Pulmonary artery endothelial cell (primary cell): Measurements from ENCODE around the gene PSRC1. TPM values are rescaled to one million over a fixed set of nuclear protein-coding genes. Genes with fewer than 3 reads are reported as not detected.
"Not testable (repeated sequence)": the region's sequence is repeated elsewhere in the genome, so short reads cannot be mapped to it uniquely, and the experiment has no call there.

ENCODE experiments used
- DNase-seq: peaks from one replicate; pipeline ENCODE4 v3.0.0-alpha.2; 2011; ENCODE audit warnings: low read depth, low spot score
- total RNA-seq: library from RNA; depleted of rRNA; stranded (reverse); fragments of >200 nt; gene quantifications from 2 replicates; pipeline ENCODE4 v1.2.3, GENCODE V29; 2014

The PSRC1 gene
- 5.5 and 12.8 TPM in 2 replicates for total RNA-seq

GRCh38 chr1:109282952-109283747 lies at the start of gene PSRC1:
Gene PSRC1 (minus strand): TSS chr1:109283145.
- peak; percentile 66 for DNase-seq

GRCh38 chr1:109331113-109331512 lies 48.2 kb upstream of the PSRC1 start:
- DNase-seq = no peak

GRCh38 chr1:109327285-109327684 lies 44.3 kb upstream of the PSRC1 start:
- no peak for DNase-seq

- DNase-seq = no peak
Observed at GRCh38 chr1:109322974-109323373, 40.0 kb upstream of the PSRC1 start.

GRCh38 chr1:109319114-109319513 lies 36.2 kb upstream of the PSRC1 start:
- no peak for DNase-seq

GRCh38 chr1:109316506-109316905 lies 33.6 kb upstream of the PSRC1 start:
- DNase-seq = no peak

GRCh38 chr1:109315288-109315687 lies 32.3 kb upstream of the PSRC1 start:
- DNase-seq = no peak

GRCh38 chr1:109314795-109315194 lies 31.9 kb upstream of the PSRC1 start:
- DNase-seq = no peak

- no peak for DNase-seq
Observed at GRCh38 chr1:109312978-109313775, 30.2 kb upstream of the PSRC1 start.

- no peak for DNase-seq
Observed at GRCh38 chr1:109312246-109312645, 29.3 kb upstream of the PSRC1 start.

- DNase-seq = no peak
Observed at GRCh38 chr1:109309347-109309746, 26.4 kb upstream of the PSRC1 start.

- DNase-seq = no peak
Observed at GRCh38 chr1:109307274-109308021, 24.5 kb upstream of the PSRC1 start.

- no peak for DNase-seq
Observed at GRCh38 chr1:109306832-109307273, 23.9 kb upstream of the PSRC1 start, which contains the start of gene MYBPHL. Gene MYBPHL (minus strand): TSS chr1:109307011. CDS start chr1:109306991, 20 bp downstream.

GRCh38 chr1:109305991-109306390 lies 23.0 kb upstream of the PSRC1 start:
- not testable (repeated sequence) for DNase-seq

- DNase-seq = no peak
Observed at GRCh38 chr1:109304226-109304920, 21.4 kb upstream of the PSRC1 start.

GRCh38 chr1:109301874-109302273 lies 18.9 kb upstream of the PSRC1 start:
- DNase-seq = no peak

GRCh38 chr1:109300650-109301151 lies 17.8 kb upstream of the PSRC1 start:
- no peak for DNase-seq

GRCh38 chr1:109299558-109300343 lies 16.8 kb upstream of the PSRC1 start:
- no peak for DNase-seq

- no peak for DNase-seq
Observed at GRCh38 chr1:109298666-109299557, 16.0 kb upstream of the PSRC1 start.
